HepG2 (cell line): ENCODE measurements around the gene KMT5C. TPM values are rescaled to one million over a fixed set of nuclear protein-coding genes. Genes with fewer than 3 reads are reported as not detected.
A peak's percentile ranks its signal among the peaks of the same experiment; 100 is the strongest.

ENCODE experiments used
- ETS1 ChIP-seq: sonication (generic); formaldehyde crosslinking; IDR thresholded peaks from 2 replicates; pipeline ENCODE4 v1.4.0; 2020; ENCODE audit warnings: missing genetic modification reagents
- GTF3A ChIP-seq: sonication (generic); formaldehyde crosslinking; conservative IDR thresholded peaks from 2 replicates; pipeline ENCODE4 v1.4.0; 2020; ENCODE audit warnings: mild to moderate bottlenecking, missing genetic modification reagents
- GZF1 ChIP-seq: sonication (generic); formaldehyde crosslinking; IDR thresholded peaks from 2 replicates; pipeline ENCODE4 v1.5.1; 2020; ENCODE audit warnings: mild to moderate bottlenecking, missing genetic modification reagents
- KAT2B ChIP-seq: fragments of 150-350 bp; IDR thresholded peaks from 2 replicates; pipeline ENCODE4 v1.6.1; 2014; ENCODE audit warnings: low read depth, low read length, borderline replicate concordance
- KDM2A ChIP-seq: sonication (generic); formaldehyde crosslinking; IDR thresholded peaks from 2 replicates; pipeline ENCODE4 v1.4.0; 2020; ENCODE audit warnings: low read depth, missing genetic modification reagents, borderline replicate concordance
- NR2F1 ChIP-seq, 2 experiments: fragments of 450-650 bp in 1 of 2; formaldehyde crosslinking in 1 of 2; IDR thresholded peaks; 2 replicates each; pipeline versions ENCODE4 v1.5.0 to v1.6.1; 2016 to 2020; ENCODE audit warnings: mild to moderate bottlenecking in 1 of 2, missing compliant biosample characterization in 1 of 2, missing genetic modification reagents in 1 of 2, moderate library complexity in 1 of 2
- SNAPC2 ChIP-seq: sonication (generic); formaldehyde crosslinking; IDR thresholded peaks from 2 replicates; pipeline ENCODE4 v1.8.1; 2022; ENCODE audit warnings: mild to moderate bottlenecking, missing genetic modification reagents
- TFDP1 ChIP-seq: IDR thresholded peaks from 2 replicates; pipeline ENCODE4 v1.6.1; 2016; ENCODE audit warnings: missing compliant biosample characterization, missing genetic modification reagents, borderline replicate concordance
- ZBED4 ChIP-seq: sonication (generic); formaldehyde crosslinking; IDR thresholded peaks from 2 replicates; pipeline ENCODE4 v1.4.0; 2020; ENCODE audit warnings: missing genetic modification reagents, borderline replicate concordance
- ZNF605 ChIP-seq: sonication (generic); formaldehyde crosslinking; IDR thresholded peaks from 2 replicates; pipeline ENCODE4 v1.8.0; 2022; ENCODE audit warnings: mild to moderate bottlenecking, missing genetic modification reagents
- ZNF670 ChIP-seq: sonication (generic); formaldehyde crosslinking; IDR thresholded peaks from 2 replicates; pipeline ENCODE4 v1.8.0; 2022; ENCODE audit warnings: mild to moderate bottlenecking, missing genetic modification reagents, borderline replicate concordance
- ZNF761 ChIP-seq: sonication (generic); formaldehyde crosslinking; conservative IDR thresholded peaks from 2 replicates; pipeline ENCODE4 v1.4.0; 2020; ENCODE audit warnings: mild to moderate bottlenecking, missing genetic modification reagents
- ZSCAN29 ChIP-seq: sonication (generic); formaldehyde crosslinking; conservative IDR thresholded peaks from 2 replicates; pipeline ENCODE4 v1.4.0; 2020; ENCODE audit warnings: mild to moderate bottlenecking, missing genetic modification reagents
- ZSCAN9 ChIP-seq: IDR thresholded peaks from 2 replicates; pipeline ENCODE4 v1.6.1; 2016; ENCODE audit warnings: borderline replicate concordance
- polyA plus RNA-seq, 8 experiments: library from polyadenylated mRNA; depleted of rRNA in 3 of 8; stranded (reverse) in 7 of 8; unstranded in 1 of 8; fragments of >200 nt; fragmentation: Illumina TruSeq in 4 of 8; extraction: Trizol in 4 of 8; gene quantifications; 2 replicates each; pipeline versions ENCODE4 v1.2.1 to v1.2.3, GENCODE V29; 2011 to 2016; ENCODE audit warnings: low read depth in 4 of 8, missing spikeins in 1 of 8, mixed read lengths in 1 of 8; ENCODE audit not compliant: insufficient read depth in 1 of 8
- total RNA-seq, 5 experiments: library from RNA; depleted of rRNA; stranded (reverse); fragments of >200 nt; fragmentation: Illumina TruSeq; extraction: Trizol; gene quantifications; 2 replicates each; pipeline ENCODE4 v1.2.3, GENCODE V29; 2016; ENCODE audit warnings: low read depth in 1 of 5

The KMT5C gene
- total and polyA plus RNA-seq, 2 of the 13 experiments (the other 11 are each of a cell fraction or from before 2014, with no cell fraction given): 5.5 to 9.0 TPM

- TF ChIP-seq TFDP1 (CRISPR knock-in tag) (no peak), SNAPC2 (CRISPR knock-in tag) (0 out of 2 replicates have a peak, but pooled peaks have one; percentile 39), KDM2A (CRISPR knock-in tag) (no peak), ZNF670 (CRISPR knock-in tag) (no peak), KAT2B (no peak), ZNF761 (CRISPR knock-in tag) (no peak), ETS1 (CRISPR knock-in tag) (no peak), NR2F1 (CRISPR knock-in tag; IDR thresholded peaks at IDR 0.05) (no peak), ZSCAN9 (CRISPR knock-in tag) (0 out of 2 replicates have a peak, but pooled peaks have one; percentile 11), ZSCAN29 (CRISPR knock-in tag) (peak; percentile 99), GZF1 (no peak), ZNF605 (CRISPR knock-in tag) (peak; percentile 52; the same call in 1 of the 2 replicates), GTF3A (CRISPR knock-in tag) (no peak), ZBED4 (CRISPR knock-in tag) (no peak; the same call in 1 of the 2 replicates)
These were observed 45.4 kb downstream of the KMT5C start (continued) for GRCh38 chr19:55384920-55385723.
